Measurements from ENCODE around the gene KLF3.

KLF3 gene

GRCh38 chr4:38656111-38656510 is 7.9 kb upstream of the KLF3 start:
- no peak for DNase-seq (ENCODE audit: low spot score)

DNA sequence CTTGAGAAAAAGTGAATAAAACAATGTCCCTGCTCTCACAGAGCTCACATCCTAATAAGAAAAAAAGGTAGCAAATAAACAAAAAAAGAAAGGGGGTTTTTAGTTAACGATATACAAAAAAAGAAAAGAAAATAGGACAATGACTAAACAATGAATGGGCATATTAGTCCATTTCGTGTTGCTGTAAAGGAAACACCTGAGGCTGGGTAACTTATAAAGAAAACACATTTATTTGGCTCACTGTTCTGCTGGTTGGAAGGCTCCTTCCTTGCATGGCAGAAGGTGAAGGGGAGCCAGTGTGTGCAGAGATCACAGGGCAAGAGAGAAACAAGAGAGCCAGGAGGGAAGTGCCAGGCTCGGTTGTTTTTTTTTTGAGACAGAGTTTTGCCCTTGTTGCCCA is 4.7 kb upstream of the KLF3 start:
- no peak for DNase-seq (ENCODE audit: low spot score)

DNA sequence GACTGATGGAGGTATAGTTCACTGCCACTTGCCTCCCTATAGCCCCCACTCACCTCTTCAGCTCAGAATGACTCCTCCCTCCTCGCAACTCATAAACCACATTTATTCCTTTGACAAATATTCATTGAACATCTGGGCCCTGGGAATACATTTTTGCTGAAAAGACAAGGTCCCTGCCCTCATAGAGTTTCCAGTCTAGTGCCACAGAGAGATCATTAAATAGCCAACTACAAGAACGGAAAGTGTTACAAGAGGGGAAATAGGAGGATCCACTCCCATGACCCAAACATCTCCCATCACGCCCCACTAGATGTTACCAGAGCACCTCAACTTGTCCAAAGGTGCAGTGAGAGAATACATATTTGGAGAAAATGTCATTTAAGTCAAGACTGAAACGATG is 3.2 kb upstream of the KLF3 start:
- DNase-seq (ENCODE audit: low spot score) = no peak

- DNase-seq (ENCODE audit: low spot score) = no peak
These were observed 2.6 kb upstream of the KLF3 start for GRCh38 chr4:38661371-38661770.

GRCh38 chr4:38662522-38663089 is 1.4 kb upstream of the KLF3 start:
- DNase-seq (ENCODE audit: low spot score) = peak; percentile 60

DNA sequence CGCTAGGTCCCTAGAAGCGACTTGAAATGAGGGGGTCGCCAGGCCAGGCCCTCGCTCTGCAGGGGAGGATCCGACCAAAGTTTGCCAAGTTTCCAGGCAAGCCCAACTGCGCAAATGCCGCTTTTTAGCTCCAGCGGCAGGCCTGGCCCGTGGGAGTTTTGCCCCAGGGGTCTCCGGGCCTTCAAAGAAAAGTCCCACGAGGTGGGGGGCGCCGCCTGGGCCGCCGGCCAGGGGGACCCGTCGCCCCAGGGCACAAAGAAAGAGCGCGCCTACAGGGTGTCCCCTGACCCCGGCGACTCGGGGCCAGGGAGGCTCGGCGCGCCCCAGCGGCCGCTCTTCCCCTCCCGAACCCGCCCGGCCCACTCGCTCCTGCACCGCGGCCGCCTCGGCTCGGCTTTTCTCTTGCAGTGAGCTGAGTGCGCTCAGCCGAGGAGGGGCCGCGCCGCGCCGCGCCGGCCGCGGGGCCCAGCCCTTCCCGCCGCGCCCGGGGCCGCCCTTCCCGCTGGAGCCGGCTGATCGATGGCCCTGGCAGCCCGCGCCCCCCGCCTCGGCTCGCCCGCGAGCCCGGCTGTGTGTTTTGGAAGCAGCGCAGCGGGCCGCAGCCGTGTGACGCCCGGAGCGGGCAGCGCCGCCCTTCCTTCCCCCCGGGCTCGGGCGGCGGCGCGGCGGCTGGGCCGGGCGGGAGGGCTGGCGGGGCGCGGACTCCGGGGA is 754 bp upstream of the KLF3 start:
- peak; percentile 50 for DNase-seq (ENCODE audit: low spot score)

DNA sequence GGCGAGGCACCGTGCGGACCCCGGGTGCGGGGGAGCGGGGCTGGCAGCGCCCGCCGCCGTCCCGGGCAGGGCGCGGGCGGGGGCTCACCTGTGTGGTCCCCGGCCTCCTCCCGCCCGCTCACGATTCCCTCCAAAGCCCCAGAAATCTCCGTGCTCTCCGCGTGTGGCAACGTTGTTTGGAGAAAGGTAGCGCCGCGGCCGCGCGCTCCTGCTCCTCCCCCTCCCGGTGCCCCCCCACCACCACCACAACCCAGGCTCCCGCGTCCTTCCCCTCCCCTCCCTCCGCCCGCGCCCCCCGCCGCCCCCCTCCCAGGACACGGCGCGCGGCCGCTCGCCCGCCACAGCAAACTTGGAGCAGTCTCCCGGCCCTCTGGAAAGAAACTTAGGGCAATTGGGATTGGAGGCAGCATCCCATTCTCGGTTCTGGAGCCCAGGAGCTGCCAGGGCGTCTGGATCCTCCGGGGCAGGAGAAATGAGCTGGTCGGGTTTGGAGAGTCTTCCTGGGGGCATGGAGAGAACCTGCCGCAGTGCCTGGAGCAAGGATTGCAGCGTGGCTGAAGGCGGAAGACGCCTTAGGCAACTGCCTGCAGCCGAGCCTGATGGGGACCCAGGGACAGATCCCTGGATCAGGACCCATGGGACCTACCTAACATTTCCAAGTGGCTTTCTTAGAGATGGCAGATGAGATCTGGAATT is 855 bp downstream of the KLF3 start:
- DNase-seq (ENCODE audit: low spot score) = peak; percentile 65

GRCh38 chr4:38665551-38666411 is 1.8 kb downstream of the KLF3 start:
- DNase-seq (ENCODE audit: low spot score) = peak; percentile 51

DNA sequence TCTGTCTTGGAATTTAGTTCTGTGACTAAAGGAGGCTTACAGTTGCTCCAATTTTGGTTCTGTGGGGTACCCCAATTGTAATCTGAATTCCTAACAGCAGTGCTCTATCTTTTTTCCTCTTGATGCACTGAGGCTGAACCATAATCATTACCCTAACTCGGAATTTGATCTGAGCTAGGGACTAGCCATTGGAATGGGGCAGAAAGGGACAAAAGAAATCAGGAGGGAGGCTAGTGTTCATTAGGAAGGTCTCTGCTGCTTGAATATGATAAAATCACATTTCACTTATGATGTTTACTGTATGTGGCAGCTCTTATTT is 2.7 kb downstream of the KLF3 start:
- no peak for DNase-seq (ENCODE audit: low spot score)

DNA sequence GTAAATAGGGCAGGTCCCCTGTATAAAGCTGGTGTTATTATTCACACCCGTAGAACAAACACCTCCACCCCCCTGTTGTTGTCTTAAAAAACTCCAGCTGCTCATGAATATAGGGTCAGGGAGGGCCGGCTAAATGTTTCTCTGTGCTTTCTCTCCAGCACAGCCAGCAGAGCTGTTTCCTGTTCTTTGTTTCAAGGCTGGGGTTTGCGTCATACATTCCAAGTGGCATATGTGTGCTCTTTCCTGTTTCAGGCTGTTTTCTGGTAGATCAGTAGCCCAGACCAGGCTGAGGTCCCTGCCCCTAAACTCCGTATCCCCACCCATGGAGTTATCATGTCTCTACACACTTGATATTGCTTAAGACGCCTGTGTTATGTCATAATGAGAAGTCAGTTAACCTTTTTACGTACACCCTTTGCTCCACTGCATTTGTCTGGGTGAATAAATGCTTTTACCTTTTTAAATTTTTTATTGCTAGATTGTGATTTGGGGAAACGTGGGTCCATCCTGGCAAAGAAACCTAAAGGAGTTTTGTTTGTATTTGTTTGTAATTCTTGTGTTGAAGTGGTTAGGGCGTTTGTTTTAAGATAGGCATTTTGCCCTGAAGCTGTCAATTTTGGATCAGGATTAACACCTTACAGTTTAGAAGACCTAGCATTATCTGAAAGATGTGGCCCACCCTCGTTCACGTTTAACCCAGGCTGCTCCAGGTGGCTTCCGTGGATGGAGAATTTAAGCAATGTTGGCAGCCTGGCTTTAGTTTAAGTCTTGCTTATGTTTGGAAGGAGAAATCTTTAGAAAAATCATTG is 3.3 kb downstream of the KLF3 start:
- DNase-seq (ENCODE audit: low spot score) = peak; percentile 96

DNA sequence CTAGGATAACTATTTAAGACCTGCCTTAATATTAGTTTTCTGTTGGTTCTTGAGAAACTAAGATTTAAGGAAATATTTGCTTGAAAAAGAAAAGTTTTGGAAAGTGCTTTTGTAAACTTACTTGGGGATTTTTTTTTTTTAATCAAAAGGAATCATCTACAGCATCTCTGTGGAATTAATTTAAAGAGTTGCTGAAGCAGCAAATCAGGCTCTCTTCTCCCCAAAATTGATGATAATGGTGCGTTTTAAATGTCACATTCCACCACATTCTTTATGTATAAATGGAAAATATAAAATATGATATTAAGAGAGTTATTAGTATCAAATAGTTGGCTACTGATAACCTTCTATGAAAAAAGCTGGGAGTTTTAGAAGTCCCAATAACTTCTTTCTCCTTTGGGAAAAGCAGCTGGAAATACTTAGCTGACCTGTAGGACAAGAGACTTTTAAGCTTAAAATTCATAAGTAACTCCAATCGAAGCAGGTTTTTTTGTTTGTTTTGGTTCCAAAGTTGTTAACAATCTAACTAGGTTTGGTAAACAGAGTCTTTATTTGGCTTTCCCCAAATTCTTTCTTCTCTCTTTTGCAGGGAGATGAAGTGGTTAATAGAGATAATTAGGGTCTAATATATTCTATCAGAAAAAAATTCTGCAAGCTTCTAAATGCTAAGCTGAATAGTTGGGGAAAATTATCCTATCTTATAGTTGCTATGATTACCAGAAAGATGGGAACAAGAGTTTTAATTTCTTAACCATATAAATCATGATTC is 4.4 kb downstream of the KLF3 start:
- peak; percentile 40 for DNase-seq (ENCODE audit: low spot score)

GRCh38 chr4:38669208-38669607 is 5.2 kb downstream of the KLF3 start:
- DNase-seq (ENCODE audit: low spot score) = peak; percentile 50

DNA sequence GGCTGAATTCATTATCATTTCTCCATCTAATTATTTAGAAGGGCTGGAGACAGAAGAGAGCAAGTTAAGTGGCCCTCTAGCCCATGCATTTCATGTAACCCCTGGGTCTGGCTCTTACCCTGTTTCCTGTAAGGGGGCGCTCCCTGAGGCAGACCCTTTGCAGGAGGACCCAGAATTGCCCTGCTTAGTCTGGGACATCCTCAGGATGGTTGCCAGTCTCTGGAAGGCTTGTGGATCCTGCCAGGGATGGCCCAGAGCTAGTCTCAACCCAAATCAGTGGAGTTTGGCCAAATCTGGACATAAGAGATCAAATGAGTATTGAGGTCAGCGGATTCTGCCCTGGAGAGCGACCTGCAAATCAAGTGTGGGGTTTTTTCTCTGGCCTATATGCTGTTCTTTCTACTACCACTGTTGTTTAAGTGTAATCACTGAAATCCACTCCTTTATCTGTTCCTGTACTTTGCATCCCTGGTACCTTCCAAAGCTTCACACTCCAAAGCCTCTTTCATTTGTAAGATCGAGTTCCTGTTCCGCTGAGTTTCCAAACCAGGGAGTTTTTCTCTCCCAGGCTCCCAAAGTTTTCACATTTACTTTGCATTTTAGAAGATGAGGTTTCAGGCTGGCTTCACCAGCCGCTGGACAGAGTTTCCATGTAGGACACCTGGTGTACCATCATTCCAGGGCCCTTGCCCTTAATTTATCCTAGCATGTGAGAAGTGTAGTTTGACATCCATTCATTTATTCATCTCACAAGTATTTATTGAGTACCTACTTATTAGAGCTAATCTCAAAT is 6.3 kb downstream of the KLF3 start:
- no peak for DNase-seq (ENCODE audit: low spot score)

- peak; percentile 42 for DNase-seq (ENCODE audit: low spot score)
These were observed 7.1 kb downstream of the KLF3 start for GRCh38 chr4:38670939-38671591.

GRCh38 chr4:38671592-38671940 is 7.6 kb downstream of the KLF3 start:
- no peak for DNase-seq (ENCODE audit: low spot score)

GRCh38 chr4:38672074-38672396 is 8.0 kb downstream of the KLF3 start:
- DNase-seq (ENCODE audit: low spot score) = peak; percentile 36

GRCh38 chr4:38672397-38673129 is 8.6 kb downstream of the KLF3 start:
- DNase-seq (ENCODE audit: low spot score) = no peak

DNA sequence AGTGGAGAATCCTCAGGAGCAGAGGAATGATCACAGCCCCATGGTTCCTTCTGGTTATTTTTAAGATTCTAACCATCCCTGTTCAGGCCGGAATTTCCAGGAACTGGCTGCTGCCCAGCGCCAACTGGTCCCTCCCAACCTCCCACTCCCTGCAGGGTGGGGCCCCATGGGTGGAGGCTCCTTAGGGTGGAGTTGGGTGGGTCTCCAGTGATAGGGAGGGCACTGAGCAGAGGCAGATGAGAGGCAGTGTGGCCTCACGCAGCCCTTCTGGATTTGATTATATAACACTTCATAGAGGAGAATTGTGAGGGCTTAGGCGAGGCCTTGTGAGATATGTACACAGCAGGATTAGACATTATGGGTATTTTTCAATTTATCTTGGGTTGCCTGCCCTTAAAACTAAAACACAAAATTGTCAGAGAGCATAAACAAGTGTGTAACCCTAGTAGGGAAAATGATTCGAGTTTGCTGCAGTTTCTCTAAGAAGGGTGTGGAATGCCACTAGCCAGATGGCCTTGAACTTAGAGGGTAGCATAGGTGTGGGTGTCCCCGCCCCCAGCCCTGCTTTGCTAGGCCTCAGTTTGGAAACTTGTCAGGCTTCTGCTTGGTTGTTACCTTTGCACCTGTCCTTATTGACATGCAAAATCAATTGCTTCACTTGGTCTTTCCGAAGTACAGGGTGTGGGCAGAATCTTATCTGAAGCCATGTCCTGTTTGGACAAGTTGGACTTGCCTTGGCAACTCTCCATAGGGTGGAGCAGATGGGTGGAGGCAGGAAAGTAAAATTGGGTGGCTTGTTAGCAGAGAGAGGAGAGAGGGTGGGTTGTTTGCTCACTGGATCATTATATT is 9.4 kb downstream of the KLF3 start:
- DNase-seq (ENCODE audit: low spot score) = peak; percentile 93

Data from hematopoietic multipotent progenitor cell treated with erythropoietin and hydrocortisone succinate and interleukin-3 and kit ligand, for 15 days (in vitro differentiated cells).